Myocyte (in vitro differentiated cells): Measurements from ENCODE around the gene ARFGEF2. TPM values are rescaled to one million over a fixed set of nuclear protein-coding genes. Genes with fewer than 3 reads are reported as not detected.
A peak's percentile ranks its signal among the peaks of the same experiment; 100 is the strongest.
"Not testable (repeated sequence)": the region's sequence is repeated elsewhere in the genome, so short reads cannot be mapped to it uniquely, and the experiment has no call there.

Experiments used
- DNase-seq: peaks from one replicate; pipeline ENCODE4 v3.0.0-alpha.2; 2012; ENCODE audit warnings: low read depth
- total RNA-seq: library from RNA; depleted of rRNA; stranded (reverse); fragments of >200 nt; gene quantifications from 2 replicates; pipeline ENCODE4 v1.2.3, GENCODE V29; 2014

The ARFGEF2 gene
- total RNA-seq, 1 donor from 2014 or later: 36.3 TPM

DNA sequence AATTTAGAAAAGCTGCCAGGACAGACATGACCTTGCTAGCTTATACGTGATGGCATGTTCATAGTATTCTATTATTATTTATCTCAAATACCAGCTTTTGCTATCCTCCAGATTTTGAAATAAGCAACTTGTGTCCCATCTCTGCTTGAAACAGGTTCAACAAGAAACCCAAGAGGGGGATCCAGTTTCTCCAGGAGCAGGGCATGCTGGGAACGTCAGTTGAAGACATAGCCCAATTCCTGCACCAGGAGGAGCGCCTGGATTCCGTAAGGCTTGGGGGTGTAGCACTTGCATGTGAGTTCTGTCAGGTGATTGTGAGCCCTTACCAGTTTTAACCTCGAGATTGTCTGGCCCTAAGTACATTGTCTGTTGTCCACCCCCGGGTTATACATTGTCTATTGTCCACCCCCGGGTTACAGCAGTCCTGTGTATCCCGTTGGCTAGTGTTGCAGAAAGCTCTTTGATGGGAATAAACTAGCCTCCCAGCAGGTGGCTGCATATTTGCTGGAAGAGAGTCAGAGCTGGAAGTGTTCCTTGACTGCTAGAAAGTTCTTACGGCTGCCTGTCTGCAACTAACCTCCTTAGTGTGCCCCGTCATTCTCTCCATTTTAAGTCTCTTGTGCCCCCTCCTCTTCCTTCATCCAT is 63.2 kb downstream of the ARFGEF2 start:
- DNase-seq: peak; percentile 3

DNA sequence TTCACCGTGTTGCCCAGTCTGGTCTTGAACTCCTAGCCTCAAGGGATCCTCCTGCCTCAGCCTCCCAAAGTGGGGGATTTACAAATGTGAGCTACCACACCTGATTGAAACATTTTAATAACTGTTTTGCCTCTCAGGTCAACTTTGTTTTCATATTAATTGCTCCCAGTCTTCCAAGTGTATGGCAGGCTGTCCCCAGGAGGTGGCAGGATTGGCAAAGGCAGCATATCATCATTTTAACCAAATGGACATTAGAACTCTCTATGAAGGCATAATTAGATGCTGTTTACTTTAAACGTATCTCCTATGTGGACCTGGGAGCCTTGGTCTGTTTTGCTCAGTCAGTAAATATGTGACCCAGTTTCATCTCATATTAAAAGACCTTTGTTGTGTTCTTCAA is 65.4 kb downstream of the ARFGEF2 start:
- DNase-seq: peak; percentile 9

DNA sequence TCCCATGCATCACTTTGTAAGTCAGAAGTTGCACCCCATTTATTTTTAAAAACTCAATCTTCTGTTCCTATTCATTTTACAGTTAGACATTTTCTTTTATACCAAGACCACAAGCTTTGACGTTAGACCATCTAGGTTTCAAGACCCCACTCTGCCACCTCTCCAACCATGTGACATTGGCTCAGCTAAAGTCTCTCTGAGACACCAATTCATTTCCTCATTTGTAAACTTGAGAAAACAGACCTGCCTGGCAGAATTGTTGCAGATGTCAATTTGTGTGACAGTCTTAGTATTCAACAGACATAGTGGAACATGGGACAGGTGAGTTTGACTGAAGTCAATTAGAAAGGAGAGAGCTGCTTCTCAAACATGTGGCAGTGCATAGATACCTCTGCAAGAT is 69.0 kb downstream of the ARFGEF2 start:
- no peak for DNase-seq

DNA sequence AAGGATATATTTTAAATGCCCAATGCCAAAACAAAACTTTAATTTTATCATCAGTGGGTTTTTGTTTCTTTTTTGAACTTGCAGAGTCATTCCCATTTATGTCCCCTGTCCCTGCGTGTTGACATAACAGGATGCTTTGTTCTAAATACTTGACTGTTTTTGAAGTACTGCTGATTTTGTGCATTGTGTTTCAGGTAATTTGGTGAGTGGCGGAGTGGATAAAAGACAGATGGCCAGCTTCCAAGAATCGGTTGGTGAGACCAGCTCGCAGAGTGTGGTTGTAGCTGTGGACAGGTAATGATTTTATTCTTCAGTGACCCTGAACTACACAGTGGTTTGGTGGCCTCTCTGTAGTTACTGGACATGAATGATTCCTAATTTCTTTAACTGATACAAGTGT is 74.1 kb downstream of the ARFGEF2 start:
- DNase-seq: no peak

DNA sequence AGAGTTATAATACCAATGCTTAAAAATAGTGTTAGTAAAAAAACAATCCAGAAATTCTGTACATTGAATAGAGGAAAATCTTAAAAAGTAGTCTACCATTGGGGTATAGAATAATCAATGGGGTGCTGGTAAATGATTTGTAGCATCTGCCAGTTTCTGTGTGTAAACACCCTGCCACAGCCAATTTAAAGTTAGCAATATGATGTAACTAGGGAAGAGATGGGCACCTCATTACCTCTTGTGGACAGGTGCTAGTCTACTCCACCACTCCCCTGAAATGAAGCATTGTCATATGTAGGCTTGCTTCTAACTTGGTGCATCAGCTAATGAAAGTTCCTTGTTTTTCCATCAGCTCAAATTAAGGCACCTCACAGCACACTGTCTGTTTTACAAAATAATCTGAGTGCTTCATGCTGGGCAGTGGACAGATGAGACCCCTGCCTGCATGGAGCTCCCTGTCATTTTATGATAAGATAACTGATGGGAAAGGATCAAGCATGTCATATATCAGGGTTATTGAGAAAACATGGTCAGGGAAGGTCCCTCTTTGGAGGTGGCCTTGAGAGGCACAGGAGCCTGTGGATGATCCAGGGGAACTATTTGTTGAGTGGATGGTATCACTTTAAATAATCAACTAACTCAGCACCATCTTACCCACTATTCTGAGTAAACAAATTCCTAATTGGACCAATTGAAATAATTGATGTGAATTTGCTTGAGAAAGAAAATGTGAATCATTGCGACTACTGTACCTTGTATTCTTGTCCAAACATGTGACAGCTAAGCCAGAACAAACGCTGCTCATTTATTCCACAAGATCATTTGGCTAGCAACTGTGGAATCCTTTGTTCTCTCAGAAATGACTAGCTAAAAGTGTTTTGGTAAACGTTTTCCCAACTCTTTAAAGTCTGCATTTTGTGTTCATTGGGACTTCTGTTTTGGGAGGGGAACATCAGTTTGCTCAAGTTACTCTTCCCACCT is 78.7 kb downstream of the ARFGEF2 start:
- DNase-seq: no peak

DNA sequence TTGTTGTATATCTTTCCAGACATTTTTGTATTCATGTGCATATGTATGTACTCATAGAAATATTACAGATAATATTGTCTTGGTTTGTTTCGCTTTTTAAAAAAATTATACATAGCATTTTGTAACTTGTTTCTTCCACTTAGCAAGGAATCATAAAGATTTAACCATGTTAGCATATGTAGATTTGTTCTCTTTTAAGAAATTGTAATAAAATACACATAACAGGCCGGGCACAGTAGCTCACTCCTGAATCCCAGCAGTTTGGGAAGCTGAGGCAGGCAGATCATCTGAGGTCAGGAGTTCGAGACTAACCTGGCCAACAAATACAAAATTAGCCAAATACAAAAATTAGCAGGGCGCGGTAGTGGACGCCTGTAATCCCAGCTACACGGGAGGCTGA is 80.2 kb downstream of the ARFGEF2 start:
- no peak for DNase-seq

DNA sequence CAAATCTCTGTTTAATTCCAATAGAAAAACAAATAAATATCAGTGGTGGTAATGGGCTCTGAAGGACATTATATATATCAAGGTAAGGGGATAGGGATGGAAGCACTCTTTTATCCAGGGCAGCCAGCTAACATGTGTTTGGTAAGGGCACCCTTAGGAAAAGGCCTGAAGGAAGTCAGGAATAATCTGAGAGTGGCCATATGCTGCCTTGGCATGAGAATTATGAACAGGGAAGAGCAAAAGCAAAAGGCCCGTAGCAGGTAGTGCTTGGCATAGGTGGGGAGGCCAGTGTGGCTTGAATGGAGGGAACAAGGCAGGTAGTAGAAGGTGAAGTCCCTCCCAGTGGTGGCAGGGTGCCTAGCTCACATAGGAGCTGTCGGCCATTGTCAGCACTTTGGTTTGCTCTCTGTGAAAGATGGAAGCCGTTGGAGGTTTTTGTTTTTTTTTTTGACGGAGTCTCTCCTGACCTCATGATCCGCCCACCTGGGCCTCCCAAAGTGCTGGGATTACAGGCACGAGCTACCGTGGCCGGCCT is 85.0 kb downstream of the ARFGEF2 start:
- DNase-seq: no peak

DNA sequence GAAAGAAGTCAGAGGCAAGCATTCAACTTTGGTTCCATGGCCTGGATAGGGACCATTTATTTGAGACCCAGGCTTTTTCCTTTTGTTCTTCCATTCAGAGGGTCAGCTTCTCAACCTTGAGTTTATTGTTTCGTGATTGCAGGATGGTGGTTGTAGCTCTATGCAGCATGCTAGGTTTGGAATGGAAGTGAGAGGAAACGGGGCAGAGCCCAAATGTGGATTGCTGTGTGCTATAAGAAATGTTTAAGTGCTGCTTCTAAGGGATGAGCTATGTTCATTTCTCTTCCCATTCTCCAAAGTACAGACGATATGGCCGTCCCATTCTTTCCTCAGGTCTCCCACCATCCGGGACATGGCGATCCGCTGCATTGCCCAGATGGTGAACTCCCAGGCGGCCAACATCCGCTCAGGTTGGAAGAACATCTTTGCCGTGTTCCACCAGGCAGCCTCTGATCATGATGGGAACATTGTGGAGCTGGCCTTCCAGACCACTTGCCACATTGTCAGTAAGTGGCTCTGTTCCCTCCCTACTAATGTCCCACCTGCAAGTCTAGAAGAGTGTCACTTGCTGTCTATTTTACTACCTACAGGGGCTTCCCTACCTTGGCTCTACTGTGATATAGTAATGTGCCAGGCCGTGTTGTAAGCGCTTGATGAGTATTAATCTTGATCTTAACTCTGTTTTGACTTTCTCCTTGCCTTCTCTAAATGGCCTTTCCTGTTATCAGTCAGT is 88.6 kb downstream of the ARFGEF2 start:
- DNase-seq: no peak

DNA sequence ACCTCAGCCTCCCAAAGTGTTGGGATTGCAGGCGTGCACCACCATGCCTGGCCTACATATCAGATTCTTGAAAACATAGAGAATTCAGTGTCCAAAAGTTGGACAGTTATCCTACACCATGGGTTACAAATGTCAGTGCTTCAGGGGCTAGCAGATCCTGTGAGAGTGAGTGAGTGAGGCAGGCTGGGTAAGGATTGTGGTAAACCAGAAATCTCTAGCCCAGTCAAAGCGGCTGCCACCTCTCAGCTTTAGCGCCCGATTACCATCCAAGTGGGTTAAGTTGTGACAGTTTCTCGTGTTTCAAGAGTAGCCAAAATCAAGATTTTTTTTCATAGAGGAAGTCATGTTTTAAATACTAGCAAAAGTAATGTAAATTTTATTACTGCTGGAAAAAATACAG is 102.7 kb downstream of the ARFGEF2 start:
- no peak for DNase-seq

DNA sequence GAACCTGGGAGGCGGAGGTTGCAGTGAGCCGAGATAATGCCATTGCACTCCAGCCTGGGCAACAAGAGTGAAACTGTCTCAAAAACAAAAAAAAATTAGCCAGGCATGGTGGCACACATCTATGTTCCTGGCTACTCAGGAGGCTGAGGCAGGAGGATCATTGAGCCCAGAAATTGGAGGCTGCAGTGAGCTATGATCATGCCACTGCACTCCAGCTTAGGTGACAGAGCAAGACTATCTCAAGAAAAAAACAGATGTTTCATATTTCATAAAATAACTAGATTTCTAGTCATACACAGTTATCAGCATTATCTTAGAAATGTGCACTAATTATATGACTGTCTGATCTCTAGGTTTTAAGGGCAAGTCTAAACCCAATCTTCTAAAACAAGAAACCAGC is 106.7 kb downstream of the ARFGEF2 start:
- DNase-seq: not testable (repeated sequence)

DNA sequence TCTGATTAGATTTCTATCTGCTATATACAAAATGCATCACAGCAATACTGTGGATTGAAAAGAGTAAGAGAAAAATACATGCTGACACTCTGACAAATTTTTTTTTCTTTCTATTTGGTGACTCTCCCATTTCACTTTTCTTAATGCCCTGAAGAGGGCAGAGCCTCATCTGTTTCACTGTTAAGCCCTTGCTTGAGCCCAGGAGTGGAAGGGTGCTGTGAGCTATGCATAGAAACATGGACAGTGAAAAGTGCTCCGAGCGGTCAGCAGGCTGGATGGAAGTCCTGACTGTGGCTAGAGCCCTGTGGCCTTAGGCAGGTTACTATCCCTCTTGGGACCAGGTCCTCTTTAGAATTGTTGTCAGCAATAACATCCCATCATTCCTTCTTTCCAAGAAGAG is 107.2 kb downstream of the ARFGEF2 start:
- no peak for DNase-seq

DNA sequence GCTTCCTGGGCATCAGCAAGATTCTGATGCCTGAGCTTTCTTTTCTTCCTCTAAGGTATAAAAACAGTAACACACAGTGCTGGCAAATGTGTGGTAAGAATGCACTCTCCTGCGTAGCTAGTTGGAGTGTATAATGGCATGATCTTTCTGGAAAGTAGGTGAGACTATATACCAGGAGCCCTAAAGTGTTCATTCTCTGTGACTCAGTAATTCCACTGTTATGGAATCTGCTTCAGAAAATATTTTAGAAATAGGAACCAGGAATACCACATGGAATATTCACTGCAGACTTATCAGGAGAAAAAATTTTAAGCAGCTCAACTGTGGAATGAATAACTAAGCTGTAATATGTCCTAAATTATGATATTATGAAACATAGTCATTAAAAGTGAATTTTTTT is 107.7 kb downstream of the ARFGEF2 start:
- no peak for DNase-seq

DNA sequence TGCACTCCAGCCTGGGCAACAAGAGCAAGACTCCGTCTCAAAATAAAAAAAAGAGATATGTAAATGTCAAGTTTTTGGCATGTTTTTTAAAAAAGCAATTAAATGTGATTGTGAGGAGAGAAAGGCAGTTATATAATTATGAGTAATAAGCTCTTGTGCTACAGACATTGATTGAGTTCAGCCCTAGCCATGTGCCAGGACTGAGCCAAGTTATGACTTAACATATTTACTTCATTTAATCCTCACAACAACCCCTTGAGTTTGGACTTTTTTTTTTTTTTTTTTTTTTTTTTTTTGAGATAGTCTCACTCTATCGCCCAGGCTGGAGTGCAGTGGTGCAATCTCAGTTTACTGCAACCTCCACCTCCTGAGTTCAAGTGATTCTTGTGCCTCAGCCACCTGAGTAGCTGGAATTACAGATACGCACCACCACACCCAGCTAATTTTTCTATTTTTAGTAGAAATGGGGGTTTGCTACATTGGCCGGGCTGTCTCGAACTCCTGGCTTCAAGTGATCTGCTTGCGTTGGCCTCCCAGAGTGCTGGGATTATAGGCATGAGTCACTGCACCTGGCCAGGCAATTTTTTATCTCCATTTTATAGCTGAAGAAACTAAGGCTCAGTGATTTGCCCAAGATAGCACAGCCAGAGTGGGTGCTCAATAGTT is 109.6 kb downstream of the ARFGEF2 start:
- DNase-seq: no peak

DNA sequence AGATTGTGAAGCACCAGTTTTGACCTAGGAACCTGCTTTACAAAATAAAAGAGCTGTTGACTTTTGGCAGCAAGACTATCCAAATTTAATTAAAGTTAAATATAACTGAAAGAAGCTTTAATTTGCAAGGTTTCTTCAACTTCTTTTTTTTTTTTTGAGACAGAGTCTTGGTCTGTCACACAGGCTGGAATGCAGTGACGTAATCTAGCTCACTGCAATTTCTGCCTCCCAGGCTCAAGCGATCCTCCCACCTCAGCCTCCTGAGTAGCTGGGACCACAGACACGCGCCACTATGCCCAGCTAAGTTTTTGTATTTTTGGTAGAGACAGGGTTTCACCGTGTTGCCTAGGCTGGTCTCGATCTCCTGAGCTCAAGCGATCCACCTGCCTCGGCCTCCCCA is 110.9 kb downstream of the ARFGEF2 start:
- no peak for DNase-seq

DNA sequence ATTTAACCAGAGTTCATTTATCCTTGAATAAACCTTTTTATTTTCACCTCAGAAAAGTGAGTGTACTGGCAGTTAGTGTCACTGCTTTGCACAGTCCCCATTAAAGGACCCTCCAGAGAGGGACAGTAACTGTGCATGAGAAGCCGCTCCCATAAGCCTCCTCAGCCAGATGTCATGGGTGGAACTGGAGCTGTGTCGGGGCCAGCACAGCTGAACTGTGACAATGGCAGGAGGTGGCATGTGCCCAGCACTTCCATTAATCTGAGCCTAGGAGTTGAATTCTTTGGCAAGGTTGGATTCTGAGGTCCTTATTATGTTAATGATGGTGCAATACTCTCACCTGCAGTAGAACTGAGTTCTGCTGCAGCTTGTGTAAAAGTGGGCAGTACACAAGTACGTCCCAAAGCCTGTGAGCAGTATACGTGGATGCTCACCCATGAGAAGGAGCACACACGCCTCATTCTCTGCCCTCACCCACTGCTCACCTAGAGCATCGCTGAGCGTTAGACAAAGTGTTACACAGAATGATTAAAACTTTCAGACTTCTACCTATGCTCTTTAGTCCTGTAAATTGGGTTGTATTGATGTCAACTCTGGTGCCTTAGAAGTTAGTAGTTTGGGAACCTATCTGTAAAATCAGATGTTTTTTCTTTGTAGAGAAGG is 112.7 kb downstream of the ARFGEF2 start:
- no peak for DNase-seq

DNA sequence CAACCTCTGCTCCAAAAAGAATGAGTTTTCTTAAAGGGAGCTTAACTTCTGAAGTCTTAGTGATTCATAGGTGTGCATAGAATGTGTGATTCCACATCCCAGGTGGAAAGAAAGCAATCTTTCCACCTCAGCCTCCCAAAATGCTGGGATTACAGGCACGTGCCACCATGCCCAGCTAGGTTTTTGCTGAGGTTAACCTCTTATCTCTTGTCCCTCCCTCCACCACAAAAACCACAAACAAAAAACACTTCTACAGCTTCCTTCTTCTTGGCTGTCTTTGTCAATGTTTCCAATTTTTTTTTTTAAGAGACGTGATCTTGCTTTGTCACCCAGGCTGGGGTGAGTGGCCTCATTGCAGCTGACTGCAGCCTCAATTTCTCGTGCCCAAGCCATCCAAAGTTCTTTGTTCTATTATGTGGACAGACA is 116.5 kb downstream of the ARFGEF2 start:
- peak; percentile 20 for DNase-seq

DNA sequence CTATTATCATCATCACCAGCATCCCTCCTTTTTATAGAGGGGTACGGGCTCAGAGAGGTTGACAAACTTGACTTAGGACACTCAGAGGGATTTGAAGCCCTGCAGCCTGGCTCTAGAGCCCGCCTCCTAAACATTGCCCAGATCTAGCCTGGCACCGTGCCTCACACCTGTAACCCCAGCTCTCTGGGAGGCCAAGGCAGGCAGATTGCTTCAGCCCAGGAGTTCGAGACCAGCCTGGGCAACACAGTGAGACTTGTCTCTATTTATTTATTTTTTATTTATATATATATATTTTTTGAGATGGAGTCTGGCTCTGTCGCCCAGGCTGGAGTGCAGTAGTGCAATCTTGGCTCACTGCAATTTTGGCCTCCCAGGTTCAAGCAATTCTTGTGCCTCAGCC is 118.3 kb downstream of the ARFGEF2 start:
- no peak for DNase-seq

DNA sequence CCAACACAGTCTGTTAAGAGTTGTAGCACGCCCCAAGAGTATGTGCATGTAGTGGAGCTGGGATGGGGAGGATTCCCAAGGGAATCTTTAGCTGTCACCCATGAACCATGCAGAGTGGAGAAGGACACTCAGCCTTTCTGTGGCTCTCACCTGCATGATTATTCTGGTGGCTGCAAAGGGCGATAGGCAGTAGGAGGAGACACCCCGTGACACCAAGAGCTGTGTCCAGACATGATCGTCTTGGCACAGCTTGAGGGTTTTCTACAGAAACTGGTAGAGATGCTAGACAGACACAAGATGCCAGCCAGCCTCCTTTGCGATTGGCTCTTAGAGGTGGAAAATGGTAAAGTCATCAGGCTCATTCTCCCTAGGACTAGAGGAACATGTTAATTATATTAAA is 121.5 kb downstream of the ARFGEF2 start:
- DNase-seq: no peak

DNA sequence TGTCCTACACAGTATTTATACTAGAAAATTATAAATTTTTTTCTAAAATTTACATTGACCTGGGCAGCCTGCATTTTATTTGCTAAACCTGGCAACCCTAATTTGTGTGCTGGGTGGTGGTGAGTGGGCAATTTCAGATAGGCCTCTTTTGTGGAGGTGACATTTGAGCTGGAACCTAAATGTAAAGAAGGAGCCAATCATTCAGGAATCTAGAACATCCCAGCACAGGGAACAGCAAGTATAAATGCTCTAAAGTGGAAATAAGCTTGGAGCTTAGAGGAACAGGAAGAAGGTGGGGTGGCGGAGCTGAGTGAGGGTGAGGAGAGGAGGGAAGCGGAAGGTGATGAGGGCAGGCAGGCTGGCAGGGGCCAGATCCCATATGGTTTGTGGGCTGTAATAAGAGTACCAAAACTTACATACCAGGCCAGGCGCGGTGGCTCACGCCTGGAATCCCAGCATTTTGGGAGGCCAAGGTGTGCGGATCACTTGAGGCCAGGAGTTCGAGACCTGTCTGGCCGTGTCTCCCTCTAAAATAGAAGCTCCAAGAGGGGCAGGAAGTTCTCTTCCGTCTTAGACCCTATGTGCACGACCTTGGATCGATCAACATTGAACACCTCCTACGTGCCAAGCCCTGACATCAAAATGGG is 124.1 kb downstream of the ARFGEF2 start:
- peak; percentile 13 for DNase-seq
